D721Med (cell line): ENCODE results near the gene DLST.
"Not testable (repeated sequence)": the region's sequence is repeated elsewhere in the genome, so short reads cannot be mapped to it uniquely, and the experiment has no call there.

Experiments used
- DNase-seq: peaks from one replicate; pipeline ENCODE4 v3.0.0; 2011; ENCODE audit warnings: low spot score; ENCODE audit not compliant: insufficient read length
- FAIRE-seq: peaks from 2 replicates; lab custom pipeline; 2011; peaks lifted over from hg19 to GRCh38; lab: Jason Lieb, UNC
- CTCF ChIP-seq: IDR thresholded peaks from 2 replicates; pipeline ENCODE4 v1.5.1; 2012; ENCODE audit warnings: mild to moderate bottlenecking, control low read depth; ENCODE audit not compliant: insufficient read depth; ENCODE audit errors: missing control alignments

The DLST gene

DNA sequence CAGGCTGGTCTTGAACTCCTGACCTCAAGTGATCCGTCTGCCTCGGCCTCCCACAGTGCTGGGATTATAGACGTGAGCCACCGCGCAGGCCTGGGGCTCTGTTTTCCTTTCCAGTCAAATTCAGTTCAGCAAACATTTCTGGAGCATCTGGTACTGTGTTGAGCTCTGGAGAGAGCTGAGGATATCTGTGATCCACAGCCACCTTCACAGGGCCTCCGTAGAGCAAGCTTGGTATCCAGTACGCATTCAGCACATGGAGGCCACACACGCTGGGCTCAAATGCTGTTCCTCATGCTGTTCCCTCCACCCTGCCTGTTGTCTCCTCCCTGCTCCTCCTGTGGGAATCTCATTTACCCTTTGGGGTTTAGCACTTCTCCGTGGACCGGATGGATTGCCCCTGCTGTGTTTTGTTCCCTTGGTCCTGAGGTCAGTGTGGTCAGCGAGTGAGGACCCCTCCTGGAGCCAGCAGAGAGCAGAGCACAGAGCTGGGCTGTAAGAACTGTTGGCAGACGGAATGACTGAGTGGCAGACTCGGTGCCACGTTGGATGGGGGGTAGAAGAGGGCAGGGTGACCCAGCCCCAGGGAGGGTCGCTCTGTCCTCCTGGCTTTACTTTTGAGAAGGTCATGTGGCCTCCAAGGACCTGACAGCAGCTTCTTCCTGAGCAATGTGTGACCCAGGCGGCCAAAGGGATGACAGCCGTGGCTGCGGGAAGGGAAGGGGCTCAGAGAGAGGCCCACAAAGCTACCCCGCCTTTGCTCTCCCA lies 40.5 kb downstream of the DLST start:
- FAIRE-seq (no peak), DNase-seq (no peak)
- TF ChIP-seq CTCF, result no peak

- no peak for TF ChIP-seq CTCF
- FAIRE-seq (no peak), DNase-seq (peak; percentile 99)
These were observed 41.2 kb downstream of the DLST start, which contains the start of gene RPS6KL1 for GRCh38 chr14:74922752-74923401. TSS of gene RPS6KL1 (minus strand) at chr14:74923260. CDS start at chr14:74921541, 1,719 bp downstream.

DNA sequence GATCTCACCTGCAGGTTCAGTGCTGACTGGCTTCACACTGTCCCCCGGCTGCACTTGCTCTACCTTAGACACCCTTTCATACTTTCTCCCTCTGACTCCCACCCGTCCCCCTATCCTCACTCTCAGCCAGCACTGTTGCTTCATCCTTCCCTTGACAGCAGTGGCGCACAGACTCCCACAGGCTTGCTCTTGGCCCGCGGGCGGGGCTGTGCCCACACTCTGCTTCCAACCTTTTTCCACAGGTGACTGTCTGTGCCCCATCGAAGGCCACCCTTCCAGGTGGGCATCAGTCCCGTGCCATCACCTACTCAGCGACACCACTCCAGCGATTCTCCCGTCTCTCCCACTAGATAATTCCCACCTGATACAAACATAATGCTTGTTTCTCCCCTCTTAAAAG lies 42.3 kb downstream of the DLST start:
- DNase-seq (no peak), FAIRE-seq (no peak)
- TF ChIP-seq CTCF, result no peak

DNA sequence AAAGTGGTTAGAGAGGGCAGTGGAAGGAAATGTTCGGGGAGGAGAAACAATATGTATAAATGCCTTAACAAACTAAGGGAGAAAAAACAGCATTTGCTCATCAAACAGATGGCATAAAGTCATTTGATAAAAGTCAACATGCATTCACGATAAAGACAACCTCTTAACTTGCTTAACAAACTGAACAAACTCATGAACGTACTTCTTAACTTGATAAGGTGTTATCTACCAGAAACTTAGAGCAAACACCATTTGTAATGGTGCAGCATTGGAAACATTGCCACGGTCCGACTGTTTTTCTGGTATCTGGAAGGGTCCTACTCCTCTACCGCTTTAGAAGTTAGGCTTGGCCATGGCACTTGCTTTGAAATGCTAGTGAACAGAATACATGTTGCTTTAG lies 45.5 kb downstream of the DLST start:
- TF ChIP-seq CTCF, result no peak
- DNase-seq (no peak), FAIRE-seq (no peak)

- DNase-seq (no peak), FAIRE-seq (no peak)
These were observed 47.5 kb downstream of the DLST start for GRCh38 chr14:74929242-74929641.

DNA sequence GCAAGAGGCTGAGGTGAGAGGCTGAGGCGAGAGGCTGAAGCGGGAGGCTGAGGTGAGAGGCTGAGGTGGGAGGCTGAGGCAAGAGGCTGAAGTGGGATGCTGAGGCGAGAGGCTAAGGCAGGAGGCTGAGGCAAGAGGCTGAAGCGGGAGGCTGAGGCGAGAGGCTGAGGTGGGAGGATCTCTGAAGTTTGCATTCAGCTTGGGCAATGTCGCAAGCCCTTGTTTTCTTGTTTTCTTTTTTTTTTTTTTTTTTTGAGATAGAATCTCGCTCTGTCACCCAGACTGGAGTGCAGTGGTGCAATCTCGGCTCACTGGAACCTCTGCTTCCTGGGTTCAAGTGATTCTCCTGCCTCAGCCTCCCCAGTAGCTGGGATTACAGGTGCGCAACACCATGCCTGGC lies 50.0 kb downstream of the DLST start:
- not testable (repeated sequence) for DNase-seq, FAIRE-seq

More at GRCh38 chr14:74929242-74929641, 47.5 kb downstream of the DLST start:
- no peak for TF ChIP-seq CTCF

DNA sequence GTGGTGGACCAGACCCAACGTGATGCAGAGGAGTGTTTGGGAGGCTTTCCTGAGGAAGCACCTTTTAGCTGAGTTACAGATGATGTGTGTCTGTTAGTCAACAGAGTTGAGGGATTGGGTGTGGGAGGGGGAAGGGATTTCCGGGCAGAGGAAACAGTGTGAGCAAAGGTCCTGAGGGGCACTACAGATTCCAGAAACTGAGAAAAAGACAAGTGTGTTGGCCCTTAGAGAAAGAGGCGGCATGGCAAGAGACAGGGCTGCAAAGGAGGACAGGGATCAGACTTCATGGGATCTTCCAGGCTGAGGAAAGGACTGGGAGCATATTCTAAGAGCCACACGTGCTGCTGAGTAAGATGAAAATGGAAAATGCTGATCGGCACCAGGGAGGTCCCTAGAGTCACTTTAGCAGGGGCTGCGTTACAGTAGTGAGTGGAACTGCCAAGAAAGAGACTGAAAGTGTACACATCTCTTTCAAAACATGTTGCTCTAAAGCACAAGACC lies 50.7 kb downstream of the DLST start:
- no peak for FAIRE-seq
- no peak for TF ChIP-seq CTCF

DNA sequence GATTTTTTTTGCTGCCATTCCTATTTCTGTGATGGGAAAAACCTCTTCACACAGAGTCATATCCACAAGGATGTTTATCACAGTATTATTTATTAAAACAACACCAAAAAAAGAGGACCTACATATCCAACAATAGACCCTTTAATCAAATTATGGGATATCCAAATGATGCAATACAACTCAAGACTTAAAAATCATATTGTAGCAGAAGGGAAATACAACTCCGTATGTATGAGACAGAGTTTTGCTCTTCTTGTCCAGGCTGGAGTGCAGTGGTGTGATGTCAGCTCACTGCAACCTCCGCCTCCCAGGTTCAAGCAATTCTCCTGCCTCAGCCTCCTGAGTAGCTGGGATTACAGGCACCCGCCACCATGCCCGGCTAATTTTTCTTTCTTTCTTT lies 51.2 kb downstream of the DLST start:
- not testable (repeated sequence) for FAIRE-seq, DNase-seq

More for the DNA sequence above, 50.7 kb downstream of the DLST start:
- DNase-seq, result no peak
